UCSD-AML1 (cell line): ENCODE data around the gene ACRBP.

ENCODE experiments used
- DNase-seq: peaks from one replicate; lab custom pipeline; 2025; ENCODE audit not compliant: unreplicated experiment; lab: John Stamatoyannopoulos, UW

Gene ACRBP

DNA sequence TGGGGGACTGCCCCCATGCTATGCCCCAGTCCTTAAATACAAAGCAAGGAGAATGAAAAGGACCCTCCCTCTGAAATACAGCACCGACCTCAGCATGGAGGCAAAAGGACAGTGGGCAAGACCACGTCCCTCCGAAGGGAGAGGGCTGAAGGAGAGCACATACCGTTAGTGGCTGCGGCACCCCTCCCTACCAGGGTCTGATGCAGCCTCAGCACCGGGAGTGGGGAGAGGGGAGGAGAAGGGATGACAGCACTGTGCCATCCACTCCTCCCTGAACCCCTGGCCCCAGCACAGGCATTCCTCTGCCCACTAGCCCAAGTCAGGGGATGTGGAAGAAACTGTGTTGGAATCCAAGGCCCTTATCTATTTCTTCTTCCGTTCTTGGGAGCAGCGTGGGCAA is 3.6 kb upstream of the ACRBP start:
- DNase-seq, result no peak

DNA sequence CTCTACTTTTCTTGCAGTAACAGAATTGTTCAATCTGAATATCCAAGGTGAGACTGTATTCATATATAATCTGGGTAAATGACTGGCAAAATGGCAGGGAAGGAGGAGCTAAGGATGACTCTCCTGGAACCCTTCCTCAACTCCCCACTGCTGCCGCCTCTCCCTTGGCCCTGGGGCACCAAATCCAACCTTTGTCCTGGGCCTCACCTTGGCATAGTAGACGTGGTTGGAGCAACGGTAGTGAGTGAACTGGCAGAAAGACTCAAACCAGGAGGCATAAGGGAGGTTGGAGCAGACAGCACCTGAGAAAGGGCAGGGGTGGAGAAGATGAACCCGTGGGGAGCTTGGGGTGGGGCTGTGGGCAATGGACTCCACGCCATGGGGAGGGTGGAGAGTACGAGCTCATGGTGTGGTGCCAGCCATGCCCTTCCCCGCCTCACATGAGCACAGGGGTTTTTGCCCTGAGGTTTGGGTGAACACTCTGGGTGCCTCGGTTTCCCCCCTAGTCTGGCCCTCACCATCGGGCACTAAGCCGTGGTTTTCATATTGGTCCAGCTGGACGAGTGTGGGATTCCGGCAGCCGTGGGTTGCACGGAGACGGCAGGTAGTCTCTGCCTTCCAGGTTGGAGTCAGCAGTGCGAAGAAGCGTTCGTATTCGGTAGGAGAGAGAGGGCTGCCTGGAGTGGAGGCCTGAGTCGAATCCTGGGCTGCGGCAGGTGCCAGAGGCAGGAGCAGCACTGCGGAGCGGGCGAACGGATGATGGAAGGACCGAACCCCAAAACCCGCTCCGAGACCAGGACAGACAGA is 753 bp downstream of the ACRBP start:
- no peak for DNase-seq

DNA sequence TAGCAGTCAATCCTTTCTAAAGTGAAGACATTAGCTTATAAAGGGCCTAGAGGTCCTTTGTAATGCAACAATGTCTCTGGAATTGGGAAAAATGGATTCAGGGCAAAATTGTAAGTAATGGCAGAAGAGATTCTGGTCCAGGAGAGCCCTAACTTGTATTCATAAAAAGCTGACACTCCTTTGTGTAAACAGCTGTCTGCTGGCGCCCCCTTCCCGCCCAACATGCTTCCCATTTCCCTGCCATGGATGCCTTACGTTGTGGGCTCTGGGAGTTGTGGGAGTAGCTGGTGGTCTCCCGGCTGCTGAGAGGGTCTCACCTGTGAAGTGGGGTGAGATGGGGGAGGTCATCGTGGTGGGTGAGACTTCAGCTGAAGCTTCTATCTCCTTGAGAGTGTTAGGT is 2.3 kb downstream of the ACRBP start:
- no peak for DNase-seq

DNA sequence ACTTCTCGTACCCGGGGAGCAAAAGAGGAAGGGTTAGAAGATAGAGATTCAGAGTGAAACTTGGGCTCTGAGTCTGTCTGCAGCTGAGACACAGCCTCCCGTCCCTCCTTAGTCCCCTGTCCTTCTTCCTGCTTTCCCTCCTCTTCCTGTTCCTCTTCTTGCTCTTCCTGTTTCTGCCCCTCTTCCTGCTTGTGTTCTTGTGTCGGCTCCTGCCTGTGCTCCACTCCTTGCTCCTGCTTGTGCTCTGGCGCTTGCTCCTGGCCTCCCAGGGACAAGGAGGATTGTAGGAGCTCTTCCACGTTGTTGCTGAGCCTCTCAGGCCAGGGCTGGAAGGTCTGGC is 3.0 kb downstream of the ACRBP start:
- DNase-seq, result no peak

DNA sequence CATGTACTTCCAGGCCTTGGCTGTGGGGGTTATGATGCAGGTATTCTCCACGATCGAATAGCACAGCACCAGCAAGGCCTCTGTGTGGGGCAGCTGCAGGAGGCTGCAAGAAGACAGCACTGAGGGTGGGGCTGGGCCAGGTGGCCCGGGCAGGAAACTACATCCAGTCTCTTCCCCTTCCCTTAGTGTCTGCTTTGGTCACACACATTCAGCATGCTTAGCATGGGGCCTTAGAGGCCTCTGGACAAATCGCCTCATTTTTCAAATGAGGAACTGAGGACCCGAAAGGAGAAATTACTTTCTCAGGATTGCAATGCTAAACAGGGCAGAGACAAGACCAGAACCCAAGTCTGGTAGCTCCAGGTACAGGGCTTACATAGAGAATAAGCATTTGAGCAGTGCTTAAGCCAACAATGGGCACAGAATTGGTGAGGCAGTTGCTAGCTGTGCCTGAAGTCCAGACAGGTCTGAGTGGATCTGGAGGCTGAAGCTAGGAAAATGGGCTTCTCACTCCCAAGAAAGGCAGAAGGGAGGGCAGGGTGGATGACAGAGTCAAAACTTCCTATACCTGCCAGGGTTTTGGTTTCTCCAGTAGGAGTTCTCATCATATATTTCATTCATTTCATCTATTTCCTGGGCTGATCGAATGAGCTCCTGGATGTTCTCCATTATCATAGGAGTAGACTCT is 3.5 kb downstream of the ACRBP start:
- DNase-seq, result no peak

DNA sequence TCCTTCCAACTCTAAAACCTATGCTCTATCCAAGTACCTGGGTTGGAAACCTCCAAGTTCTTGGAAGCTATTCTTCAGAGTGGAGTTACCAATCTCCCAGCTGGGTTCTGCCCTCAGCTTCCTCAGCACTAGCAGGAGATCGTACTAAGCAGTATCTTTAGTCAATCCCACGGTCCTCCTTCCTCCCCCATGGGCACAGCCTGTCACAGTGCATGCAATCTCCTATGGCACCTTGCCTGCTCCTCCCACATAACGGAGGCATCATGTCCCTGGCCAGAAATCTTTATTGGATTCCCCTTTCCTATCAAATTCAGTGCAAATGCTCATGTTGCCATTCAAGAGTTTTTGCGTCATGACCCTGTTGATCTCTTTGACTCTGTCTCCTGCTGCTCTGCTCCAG is 6.1 kb downstream of the ACRBP start:
- DNase-seq, result no peak

DNA sequence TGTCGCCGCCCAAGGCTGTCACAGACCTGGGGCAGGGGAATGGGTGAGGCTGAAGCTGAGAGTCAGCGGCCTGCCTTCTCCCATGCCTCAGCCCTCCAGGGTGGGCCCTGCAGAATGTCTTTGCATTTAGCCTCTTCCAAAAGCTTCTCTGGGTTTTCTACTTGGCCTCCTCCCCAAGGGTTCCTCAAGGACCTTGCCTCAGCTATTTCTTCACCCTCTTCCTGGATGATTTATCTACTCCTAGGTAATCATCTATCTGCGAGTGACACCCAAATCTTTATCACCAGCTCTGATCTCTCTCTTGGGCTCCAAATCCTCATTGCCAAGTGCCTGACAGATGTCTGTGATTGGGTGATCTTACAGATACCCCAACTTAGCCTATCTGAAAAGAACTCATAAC is 6.7 kb downstream of the ACRBP start:
- no peak for DNase-seq

DNA sequence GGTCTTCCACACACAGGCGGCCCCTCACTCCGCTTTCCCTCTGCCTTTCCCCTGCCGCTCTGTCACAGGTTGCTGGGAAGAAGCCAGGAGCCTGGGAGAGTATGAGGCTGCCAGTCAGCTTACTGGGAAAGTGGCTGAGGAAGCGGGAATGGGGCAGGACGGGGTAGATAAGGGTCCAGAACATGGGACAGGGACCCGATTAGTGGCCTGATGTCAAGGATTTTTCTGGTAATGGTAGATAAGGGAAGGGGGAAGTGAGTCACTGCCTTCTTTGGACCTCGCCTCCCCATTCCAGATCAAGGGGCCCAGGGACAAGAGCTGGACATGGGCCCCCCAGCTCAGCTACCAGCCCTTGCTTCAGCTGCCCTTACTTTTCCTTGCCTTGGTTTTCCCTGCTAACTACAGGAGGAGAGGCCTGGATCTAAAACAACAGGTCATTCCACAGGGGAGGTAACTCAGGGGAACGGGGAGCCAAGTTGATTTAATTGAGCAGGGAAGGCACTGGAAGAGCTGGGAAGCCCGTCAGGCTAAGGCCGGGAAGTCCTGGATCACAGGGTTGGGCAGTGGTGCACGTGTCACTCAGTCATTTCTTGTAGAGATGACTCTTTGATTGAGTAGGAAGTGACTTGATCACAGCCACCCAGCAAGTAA is 8.0 kb downstream of the ACRBP start:
- DNase-seq, result peak; percentile 63

DNA sequence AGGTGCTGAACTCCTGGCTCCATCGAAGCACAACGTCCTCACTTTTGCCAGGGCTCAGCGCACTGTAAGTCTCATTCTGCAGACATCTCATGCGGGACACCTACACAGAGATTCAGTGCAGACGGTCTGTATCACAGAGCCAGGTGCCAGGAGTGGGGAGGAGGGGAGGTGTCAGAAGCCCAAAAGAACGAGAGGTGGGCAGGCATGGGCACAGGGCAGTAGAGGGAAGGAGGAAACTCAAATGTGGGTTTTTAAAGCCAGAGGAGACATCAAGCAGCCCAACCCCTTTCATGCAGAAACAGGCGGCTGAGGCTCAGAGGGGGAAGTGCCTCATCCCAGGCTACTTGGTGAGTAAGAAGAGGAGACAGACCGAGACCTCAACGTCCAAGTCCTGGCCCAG is 8.9 kb downstream of the ACRBP start:
- peak; percentile 61 for DNase-seq

DNA sequence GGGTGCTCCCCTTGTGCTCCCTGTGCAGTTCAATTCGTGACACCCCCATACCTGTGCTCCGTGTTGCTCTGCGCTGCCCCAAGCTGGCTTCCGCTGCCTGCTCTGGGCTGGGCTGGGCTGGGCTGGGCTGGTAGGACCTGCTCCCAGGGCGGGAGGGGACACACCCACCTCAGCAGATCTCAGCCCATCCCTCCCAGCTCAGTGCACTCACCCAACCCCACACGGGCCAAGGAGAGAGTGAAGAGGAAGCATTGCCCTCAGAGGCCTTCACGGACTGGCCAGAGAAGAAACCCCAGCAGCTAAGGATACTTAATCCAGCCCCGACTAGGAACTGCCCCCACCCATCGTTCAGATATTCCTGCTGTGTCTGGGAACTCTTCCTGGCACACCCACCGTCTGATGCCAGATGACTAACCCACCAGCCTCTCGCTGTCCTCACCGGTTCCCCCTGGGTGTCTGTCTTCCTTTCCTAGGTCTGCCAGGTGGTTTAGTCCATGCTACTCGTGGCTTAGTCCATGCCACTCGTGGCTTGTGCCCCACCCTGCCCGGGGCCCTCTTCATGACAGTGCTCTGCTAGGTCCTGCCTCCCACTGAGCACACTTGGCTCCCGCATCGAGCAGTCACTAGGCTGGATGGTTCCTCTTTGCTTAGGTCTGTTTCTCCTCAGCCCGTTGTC is 11.2 kb downstream of the ACRBP start, which contains the start of gene LPAR5:
Gene LPAR5 (minus strand): TSS at position 104 of the 676 bp plus-strand sequence. CDS start 14,711 bp downstream, outside the sequence.
- DNase-seq, result peak; percentile 57

DNA sequence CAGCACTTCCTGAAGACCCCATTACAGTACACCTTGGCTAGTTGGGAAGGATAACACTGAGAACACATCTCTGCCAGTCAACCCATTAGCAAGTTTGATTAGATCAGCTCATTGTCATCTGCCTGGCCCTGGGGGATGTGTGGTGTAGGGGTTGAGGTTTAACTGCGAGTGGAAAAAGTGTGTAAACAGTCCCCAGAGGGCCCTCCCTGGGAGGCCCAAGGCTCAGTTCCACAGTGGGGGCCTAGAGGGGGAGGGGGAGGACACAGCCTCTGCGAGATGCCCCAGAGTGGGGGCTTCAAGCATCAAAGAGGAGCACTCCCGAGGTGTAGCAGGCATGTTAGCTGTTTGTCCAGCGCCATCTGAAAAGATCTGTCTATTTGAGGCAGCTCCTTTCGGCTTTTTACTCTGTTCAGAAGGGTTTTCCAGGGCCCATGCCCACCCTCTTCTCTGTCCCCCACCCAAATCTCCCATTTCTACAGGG is 11.8 kb downstream of the ACRBP start:
- DNase-seq, result peak; percentile 57

DNA sequence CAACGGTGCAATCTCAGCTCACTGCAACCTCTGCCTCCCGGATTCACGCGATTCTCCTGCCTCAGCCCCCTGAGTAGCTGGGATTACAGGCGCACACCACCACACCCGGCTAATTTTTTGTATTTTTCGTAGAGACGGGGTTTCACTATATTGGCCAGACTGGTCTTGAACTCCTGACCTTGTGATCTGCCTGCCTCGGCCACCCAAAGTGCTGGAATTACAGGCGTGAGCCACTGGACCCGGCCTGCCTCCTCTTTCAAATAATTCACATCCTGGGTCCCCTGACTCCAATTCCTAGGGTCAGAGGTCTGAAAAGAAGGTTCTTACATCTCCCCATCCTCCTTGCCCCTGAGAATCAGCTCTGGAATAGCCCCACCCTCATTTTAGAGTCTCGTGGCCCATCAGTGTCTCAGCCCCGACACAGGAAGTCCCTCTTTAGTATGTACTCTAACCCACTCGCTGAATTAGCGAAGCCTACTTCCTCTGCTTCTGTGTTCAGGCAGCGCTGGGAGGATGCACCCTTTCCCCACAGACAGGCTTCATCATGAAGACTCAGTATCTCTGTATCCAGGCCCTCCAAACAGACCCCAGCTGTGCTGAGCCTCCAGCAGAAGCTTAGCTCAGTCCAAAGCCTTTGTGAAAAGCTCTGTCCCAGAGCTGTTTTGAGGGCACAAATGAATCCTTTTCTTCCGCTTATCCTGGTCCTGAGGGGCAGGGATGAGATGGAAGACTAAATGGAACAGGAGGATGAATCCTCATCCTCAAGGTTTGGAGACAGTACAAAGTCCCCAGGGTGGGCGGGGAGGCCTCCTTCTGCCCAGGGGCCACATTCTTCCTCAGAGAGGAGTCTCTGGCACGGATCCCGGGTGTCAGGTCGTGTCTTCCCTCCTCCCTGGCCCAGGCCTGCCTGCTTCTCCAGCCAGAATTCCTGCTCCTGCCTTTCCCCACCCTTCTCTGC is 14.9 kb downstream of the ACRBP start:
- peak; percentile 54 for DNase-seq

DNA sequence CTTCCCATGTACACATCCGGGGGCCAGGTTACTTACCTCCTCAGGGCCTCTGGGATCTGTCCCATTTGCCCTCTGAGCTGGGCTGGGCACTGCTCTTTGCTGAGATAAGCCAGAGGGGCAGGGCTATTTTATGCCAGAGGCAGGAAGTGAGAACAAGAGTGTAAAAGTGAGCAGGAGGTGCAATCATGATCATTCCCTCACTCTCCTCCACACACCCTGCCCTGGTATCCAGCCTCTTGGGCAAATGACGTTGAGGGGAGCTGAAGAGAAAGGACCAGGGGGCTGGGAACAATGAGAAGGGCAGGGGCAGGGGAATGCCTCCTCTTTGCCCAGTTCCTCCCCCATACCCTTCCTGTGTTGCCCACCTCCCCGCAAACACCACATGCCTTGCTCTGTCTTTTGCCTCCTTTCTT is 15.7 kb downstream of the ACRBP start:
- DNase-seq, result no peak

DNA sequence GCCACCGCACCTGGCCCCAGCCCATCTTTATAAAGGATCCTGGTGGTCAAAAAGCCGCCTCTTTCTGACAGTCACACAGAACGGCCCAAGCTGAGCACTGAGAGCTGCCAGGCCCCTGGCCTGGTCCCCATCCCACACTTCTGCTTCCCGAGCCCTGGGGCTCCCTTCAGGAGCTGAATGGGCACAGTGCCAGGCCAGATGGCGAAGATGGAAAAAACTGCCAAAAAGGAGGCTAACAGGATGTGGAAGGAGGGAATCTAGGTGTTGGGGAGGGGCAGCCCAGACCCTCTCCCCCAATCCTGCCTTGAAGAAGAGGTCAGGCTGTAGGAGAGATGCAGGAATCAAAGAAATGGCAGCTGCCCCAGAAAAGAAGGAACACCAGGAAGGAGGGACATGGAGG is 16.5 kb downstream of the ACRBP start:
- DNase-seq, result no peak

DNA sequence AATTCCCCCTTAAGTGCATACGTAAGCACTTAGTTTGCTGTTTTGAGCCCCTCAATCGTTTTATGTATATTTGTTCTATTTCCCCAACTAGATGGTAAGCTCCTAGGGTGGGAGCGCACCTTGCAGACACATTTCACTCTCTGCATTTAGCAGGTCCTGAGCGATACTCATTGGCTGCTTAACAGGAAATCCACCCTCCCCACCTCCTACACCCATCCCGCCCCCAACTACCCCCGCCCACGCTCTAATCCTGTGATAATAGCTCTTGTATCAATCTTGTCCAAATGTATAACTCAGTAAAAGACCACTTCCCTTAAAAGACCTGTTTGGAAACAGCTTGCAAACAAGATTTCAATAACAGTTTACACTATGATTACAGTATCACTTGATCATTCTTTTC is 19.6 kb downstream of the ACRBP start:
- DNase-seq, result no peak

DNA sequence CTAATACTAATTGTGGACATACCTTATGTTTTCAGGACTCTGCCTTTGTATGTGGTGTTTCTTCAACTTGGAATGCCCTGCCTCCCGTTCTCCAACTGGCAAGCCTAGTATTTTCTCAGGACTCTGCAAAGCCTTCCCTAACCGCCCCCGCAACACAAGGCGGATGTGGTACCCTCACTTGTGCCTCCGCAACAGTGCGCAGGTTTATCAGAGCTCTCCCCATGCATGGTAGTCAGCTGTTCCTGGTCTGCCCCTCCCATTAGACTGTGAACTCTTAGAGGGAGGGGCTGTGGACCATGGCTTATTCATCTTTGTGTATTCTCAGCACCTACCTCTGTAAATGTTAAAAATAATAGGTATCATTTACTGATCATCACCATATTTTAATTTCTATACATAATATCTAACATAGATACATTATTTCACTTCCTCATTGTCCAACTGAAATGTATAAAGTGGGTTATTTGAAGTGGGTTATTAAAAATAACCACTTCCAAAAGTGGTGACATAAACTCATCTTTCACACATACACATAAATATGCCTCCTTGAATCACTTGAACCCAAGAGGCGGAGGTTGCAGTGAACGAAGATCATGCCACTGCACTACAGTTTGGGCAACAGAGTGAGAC is 20.5 kb downstream of the ACRBP start:
- no peak for DNase-seq

DNA sequence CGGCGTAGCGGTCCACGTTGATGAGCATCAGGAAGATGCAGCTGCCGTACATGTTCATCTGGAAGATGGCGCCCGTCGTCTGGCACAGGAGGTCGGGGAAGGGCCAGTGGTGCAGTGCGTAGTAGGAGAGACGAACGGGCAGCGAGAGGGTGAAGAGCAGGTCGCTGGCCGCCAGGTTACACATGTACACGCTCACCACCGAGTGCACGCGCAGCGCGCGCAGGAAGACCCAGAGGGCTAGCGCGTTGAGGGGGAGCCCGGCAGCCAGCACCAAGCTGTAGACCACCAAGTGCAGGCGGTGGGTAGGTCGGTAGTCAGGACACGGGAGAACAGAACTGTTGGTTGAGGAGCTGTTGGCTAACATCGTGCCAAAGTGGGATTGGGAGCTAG is 26.4 kb downstream of the ACRBP start:
- no peak for DNase-seq

DNA sequence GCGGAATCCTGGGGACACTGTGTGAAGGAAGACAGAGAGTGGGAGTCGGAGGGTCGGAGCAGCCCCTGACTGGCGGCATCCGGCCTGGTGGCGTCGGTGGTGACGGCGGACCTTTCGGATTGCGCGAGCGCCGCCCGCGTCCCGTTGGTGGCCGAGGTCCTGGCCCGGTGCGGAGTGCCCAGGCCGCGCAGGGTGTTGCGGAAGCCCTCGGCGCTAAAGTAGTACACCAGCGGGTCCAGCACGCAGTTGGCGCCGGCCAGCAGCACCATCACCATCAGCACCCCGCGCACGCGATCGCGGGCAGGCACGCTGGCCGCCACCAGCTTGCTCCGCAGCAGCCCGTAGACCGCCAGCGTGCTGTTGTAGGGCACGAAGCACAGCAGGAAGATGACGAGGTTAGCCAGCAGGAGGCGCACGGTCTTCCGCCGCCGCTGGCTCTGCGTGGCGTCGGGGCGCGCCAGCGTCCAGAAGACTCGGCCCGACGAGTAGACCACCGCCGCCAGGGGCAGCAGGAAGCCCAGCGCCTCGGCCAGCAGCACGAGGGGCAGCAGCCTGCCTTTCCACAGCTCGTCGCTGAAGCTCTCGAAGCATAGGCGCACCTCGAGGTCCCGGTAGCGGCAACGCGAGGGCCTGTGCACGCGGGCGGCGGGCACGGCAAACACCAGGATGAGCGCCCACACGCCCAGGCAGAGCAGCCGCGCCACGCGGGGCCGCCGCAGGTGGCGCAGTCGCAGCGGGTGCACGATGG is 26.9 kb downstream of the ACRBP start:
- DNase-seq, result no peak
